GM19035 (cell line): ENCODE measurements around the gene SYT17.

ENCODE experiments used
- ATAC-seq: cut with Tn5 transposase; IDR thresholded peaks from one replicate; pipeline ENCODE4 v1.9.1; 2021; ENCODE audit not compliant: unreplicated experiment

The SYT17 gene

DNA sequence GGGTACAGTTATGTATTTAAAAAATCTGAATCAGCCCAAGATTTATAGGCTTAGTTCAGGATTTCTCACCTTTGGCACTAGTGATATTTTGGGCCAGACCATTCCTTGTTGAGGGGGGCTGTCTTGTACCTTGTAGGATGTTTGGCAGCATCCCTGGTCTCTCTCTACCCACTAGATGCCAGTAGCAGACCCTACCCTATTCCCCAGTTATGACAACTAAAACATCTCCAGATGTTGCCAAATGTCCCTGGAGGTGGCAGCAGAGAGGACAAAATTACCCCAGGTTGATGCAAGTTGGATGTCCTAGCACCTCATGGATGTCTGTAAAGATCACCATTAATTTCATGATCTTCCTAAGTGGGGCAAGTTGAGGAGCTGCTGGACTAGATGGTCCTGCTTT is 45.8 kb downstream of the SYT17 start:
- no peak for ATAC-seq

DNA sequence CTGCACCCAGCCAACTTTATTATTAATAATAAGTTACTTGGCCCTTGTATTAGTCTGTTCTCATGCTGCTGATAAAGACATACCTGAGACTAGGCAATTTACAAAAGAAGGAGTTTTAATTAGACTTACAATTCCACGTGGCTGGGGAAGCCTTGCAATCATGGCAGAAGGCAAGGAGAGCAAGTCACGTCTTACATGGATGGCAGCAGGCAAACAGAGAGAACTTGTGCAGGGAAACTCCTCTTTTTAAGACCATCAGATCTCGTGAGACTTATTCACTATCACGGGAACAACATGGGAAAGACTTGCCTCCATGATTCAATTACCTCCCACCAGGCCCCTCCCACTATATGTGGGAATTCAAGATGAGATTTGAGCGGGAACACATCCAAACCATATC is 47.7 kb downstream of the SYT17 start:
- ATAC-seq = no peak

DNA sequence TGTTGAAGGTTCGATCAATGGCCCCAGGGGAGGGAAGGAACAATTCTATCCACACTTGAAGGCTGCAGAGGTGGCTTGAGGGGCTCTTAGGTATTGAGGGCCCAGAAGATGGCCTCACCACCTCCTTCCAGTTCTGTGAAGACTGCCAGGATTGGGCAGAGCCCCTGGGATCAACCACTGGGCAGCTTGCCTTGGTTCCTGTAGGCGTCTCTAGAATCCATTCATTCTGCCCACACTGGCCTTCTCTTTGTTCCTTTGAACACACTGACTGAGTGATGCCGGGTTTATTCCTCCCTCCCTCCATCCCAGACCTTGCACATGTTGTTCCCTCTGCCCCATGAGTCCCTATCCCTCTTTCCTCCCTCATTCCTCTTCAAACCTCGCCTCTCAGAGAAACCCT is 50.5 kb downstream of the SYT17 start:
- ATAC-seq = no peak

DNA sequence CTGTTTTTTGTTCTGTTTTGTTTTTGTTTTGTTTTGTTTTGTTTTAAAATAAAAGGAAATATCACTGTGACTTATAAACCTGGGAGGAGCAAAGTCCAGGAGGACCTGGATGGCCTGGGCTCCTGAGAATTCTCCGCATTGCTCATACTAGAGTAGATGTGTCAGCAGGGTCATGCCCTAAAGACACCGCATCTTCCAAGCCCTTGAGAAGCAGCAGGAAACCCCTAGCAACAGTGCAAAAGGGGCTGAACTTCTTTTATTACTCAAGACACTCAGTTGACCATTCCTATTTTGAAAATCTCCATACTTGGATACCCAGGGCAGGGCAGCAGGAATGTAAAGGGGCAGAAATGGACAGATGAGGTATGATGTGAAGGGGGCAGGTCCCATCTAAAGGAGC is 51.8 kb downstream of the SYT17 start:
- no peak for ATAC-seq

DNA sequence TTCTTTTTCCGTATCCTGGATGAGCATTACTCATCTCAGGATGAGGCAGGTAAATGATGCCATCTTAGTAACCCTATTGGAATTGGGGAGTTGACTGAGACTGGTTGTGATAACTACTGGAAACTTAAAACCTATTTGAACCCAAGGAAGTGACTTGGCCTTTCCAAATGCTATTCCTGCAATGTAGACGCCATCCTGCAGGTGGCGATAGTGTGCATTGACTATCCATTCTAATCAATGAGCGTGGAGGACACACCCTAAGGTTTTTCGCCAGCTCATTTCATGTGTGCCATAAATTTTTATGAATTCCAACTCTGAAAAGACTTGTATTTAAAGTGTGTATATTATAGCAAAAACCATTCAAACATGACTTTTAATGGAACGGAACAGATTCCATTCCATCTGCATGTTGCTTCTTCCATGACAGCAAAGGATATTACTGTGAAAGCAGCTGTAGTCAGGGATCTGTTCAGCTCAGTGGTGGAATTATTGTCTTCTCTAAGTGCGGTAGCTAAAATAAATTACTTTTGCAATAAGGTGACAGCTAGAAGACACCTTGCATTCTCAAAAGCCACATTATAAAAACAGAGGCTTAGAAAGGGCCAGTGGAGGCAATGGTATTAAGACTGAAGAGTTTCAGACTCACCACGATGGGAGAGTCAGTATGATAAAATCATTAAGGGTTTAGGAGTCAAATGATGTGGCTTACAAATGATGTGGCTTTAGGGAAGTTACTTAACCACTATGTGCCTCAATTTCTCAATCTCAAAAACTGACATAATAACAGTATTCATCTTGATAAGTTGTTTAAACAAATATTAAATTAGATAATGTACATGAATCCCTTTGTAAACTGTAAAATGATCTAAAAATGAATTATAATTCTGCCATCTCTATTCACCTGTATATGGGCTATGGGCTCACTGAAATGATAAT is 55.5 kb downstream of the SYT17 start:
- ATAC-seq = no peak

DNA sequence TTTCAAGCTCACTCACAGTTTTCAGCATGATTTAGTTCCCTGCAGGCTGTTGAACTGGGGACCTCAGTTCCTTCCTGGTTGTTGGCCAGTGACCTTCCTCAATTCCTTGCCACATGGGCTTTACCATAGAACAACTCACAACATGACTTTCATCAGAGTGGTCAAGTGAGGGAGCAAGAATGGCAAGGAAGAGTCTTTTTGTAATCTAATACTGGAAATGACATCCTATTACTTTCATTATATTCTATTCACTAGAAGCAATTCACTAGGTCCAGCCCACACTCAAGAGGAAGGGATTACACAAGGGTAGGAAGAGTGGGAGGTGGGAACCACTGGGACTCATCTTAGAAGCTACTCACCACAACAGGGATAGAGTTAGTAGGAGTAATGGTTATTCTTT is 57.6 kb downstream of the SYT17 start:
- ATAC-seq = no peak

DNA sequence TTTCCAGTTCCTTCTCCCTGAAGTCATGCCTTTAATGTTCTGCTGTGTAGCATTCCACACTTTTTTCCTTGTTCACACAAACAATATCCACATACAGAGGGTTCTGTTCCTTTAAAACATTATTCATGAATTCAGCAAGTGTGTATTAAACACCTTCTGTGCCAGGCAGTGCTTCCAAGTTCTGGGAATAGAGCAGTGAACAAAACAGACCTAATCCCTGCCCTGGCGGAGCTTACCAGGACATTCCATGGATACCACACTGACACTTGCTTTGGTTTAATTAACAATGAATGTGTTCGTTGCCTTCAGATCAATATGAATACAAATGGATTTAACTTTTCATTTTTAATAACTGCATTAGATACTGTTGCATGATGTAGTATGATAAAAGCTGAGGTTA is 59.6 kb downstream of the SYT17 start:
- no peak for ATAC-seq

DNA sequence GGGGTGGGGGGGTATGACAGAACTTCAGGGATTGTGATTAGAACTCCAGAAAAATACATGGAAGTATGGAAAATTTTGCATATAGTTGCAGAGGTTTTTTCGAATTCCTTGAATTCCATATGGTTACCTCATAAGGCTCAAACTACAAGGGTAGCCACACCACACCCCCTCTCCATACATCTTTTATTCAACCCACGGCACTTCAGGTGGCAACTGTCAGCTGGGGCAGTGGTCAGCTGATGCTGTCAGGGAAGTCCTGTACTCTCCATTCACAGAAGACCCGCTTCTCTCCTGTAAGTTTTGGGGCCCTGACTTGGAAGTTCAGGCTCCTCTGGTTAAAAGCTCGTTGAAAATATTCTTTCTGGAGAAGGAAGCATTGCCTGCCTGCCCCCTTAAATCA is 60.0 kb downstream of the SYT17 start:
- no peak for ATAC-seq

DNA sequence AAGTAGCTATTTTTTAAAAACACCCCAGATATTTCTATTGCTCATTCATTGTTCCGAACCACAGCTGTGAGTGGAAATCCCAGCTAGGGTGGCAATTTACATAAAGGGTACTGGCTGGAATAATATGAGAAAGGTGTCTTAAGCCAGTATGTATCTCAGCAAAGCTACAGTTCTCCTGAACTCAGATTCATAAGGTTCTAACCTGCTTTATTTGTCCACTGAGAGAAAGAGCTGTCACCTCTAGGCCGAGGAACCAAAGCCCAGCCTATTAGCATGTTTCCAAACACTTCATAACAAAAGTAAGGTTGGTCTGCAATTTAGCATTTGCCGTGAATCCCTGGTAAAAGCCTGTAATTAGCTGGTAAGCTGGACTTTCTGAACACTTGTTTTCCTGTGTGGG is 60.5 kb downstream of the SYT17 start:
- no peak for ATAC-seq

DNA sequence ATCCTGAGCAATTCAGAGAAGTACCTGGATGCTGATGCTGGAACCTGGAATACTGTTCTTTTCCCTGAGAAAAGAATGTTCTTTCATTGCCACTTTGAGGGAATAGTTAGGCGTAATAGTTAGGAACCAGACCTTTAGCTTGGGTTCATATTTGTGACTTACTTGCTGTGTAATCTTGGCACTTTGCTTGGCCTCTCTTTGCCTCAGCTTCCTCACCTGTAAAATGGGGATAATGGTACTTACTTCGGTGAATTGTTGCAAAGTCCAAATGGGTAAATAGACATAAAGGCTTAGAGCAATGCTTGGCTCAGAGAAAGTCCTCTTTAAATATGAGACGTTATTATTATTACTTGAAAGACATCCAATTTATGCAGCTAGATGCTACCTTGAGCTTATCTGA is 62.5 kb downstream of the SYT17 start:
- ATAC-seq = no peak

DNA sequence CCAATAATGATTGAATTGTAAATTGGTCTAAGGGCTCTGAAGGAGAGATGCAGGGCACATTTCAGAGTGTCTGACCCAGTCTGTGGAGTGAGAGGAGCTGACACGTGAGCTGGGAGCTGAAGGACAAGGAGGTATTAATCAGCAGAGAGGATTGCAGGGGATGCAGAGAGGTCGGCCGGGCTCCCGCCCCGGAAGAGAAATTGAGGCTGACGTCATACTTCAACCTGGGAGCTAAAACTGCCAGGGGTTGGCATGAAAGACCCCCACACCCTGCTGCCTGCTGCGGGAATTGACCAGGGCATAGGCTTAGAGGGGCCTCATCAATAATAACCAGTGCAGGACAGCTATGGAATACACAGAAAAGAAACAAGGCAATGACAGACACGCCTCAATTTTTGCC is 63.8 kb downstream of the SYT17 start:
- ATAC-seq = no peak

DNA sequence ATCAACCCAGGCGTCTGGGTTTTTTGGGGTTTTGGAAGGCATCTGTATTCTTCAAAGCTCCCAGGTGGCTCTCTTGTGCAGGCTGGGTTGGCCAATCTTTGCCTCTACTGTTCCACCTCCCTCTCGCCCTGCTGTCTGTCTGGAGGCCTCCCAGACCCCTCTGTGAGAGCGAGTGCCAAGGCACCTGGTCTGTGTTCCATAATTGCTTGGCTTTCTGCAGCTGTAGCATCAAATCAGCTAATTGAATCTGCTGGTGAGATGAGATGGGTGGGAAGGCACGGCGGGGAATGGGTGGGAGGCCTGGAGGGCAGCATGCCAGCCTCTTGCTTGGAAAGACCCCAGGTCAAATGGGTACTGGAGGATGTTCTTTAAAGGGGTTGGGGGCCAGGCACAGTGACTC is 64.9 kb downstream of the SYT17 start:
- ATAC-seq = no peak

DNA sequence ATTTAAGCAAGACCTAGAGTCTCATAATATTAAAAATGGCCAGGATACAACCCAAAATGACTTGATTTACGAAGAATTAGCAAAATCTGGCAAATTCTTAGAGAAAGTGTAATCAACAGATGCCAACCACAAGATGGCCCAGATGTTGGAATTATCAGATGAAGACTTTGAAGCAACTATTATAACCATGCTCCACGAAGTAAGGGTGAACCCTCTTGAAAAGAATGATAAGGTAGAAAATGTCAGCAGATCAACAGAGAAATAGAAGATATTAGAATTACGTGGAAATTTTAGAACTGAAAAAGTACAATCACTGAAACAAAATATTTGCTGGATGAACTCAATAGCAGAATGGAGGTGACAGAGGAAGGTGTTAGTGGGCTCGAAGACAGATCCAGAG is 67.4 kb downstream of the SYT17 start:
- no peak for ATAC-seq

DNA sequence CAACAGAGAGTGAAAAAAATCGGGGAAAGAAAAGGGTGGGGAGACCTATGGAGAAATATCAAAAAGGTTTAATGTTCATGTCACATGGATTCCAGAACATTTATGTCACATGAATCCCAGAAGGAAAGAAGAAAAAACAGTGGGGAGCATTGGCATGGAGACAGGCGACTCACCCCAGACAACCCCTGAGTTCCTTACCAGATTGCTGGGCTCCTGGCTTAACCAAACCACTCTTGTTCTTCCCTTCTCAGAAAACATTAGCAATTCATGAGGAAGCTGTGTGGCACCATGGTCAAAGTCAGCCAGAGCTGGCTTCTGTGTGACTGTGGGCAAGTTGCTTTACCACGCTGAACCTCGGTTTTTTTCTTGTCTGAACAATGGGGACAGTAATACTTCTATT is 67.8 kb downstream of the SYT17 start:
- ATAC-seq = no peak

DNA sequence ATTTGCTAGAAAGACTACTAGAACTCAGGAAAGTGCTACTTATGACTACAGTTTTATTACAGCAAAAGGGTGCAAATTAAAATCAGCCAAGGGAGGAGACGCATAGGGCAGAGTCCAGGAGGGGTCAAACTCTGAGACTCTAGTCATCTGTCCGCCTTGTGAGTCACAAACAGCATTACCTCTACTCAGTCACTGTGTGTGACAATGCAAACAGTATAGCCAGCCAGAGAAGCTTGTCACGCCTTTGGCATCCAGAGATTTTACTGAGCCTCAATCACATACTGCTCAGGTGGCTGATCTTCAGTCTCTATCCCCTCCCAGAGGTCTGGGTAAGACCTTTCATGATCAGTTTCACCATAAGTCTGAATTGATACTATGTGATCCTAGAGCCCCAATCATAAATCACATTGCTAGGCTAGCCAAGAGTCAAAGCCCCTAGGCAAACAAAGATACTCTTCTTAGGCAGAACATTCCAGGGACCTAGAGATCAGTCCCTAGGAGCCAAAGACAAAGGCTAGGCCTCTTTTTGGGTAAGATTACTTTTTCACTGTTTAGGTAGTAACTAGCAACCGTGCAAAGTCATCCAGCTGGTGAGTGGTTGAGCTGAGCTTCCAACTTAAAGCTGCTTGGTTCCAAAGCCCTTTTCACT is 68.6 kb downstream of the SYT17 start:
- ATAC-seq = no peak

DNA sequence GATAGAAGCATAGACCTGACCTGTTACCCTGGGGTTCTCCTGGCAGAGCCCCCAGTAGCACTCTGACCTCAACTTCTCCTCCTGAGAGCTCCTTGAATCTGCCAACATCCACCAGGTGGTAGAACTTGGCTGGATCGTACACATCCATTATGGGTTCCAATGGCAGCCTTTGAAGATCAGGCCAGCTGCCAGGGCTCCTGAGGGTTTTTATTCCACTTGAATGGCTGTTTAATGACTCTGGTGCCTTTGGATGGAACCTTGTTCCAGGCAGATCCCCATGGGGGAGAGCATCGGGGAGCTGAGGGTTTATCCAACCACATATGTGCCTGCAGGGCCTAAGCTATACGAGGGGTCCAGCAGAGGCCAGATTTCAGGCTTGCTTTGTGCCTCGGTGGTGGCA is 70.4 kb downstream of the SYT17 start:
- no peak for ATAC-seq

DNA sequence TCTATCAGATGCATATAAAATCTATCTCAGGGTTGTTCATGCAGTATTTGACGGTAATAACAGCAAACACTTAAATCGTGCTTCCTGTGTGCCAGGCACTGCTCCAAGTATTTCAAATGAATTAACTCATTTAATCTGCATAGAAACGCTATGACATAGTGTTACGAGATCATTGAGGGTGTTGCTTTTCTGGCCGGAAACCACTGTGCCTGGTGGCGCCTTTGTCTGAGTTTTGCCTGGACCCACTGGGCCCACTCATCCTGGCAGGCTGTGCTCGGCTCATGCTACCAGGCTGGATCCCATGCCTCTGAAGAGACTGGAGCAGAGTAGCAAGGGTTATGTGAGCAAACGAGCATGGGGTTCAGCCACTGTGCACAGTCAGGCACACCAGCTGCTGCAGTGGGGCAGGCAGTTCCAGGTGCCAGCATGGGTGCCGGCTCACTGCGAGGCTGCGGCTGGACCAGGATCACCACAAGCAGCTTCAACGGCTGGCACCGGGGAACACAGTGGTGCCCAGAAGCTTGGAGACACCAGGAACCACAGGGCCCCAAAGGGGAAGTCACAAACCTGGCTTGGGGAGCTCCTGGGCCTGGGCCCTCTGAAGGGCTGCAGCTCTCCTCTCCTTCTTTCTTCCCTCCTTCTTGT is 71.6 kb downstream of the SYT17 start:
- no peak for ATAC-seq

DNA sequence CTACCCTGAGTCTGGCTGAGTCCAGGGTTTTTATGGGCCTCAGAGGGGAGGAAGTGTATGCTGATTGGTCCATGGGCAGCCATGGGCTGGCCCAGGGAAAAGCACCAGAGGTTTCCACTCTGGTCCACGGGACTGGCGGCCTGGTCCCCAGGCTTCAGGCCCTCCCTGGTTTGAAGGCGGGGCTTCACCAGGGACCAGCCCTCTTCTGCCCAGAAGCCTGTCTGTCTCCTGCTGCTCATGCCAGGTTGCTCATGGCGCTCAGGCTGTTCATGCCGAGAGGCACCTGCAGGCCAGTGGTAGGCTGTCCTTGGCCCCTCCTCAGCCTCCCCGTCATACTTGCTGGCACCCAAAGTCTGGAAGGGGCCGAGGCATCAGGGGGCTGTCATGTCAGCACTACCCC is 72.5 kb downstream of the SYT17 start:
- ATAC-seq = no peak

DNA sequence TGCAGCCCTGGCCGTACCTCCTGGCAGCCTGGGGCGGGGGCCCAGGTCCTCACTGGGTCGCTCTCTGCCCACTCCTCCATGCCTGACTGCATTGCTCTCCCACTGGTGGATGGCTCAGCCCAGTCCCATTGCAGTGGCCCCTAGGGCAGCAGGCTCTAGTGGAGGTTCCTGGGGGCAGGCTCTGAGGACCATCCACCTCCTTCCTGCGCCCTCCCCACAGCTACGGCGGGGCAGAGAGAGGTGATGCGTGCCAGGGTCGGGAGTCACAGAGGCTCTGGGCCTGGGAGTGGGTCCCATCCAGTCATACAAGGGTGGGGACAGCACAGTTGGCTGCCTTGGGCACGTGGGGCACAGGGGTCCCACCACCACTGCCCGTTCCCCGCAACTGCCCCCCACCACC is 73.5 kb downstream of the SYT17 start:
- ATAC-seq = no peak

DNA sequence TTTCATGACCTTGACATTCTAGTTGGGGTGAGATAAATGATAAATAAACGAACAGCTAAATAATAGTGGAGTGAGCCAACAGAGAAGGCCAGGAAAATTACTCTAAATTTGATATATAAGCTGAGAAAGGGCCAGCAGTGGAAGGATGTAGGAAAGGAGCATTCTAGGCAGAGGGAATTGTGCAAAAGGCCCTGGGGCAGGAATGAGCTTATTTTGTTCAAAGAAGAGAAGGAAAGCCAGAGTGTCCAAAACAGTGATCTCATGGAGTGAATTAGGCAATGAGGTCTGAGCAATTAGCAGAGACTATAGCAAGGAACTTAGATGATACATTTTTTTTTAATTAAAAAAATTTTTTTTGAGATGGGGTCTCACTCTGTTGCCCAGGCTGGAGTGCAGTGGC is 74.1 kb downstream of the SYT17 start:
- no peak for ATAC-seq

DNA sequence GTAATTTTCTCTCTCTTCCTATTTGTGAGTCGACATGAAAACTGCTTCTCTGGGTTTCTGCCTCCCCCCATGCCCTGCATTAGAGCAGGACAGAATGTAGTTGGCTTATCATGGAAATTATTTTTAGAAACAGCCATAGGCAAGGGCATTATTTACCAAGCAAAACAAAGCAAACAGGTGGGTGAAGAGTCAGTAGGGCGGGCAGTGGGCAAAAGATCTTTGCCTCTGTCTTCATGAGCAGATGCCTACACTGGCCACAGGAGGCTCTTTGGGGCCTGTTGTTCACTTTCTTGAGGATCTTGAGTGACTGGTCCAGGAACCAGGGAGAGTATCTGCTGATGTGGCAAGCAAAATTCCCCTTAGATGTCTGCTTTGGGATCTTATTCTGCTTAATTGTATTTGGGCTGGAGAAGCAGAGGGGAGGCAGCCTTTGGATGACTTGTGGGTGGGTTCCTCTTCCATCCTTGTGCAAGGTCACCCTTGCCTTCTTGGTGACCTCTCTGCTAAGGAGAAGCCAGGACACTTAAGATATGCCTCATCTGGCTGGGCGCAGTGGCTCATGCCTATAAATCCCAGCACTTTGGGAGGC is 75.0 kb downstream of the SYT17 start:
- no peak for ATAC-seq
